B cell (primary cell): Measurements from ENCODE around the gene SFT2D1.

Experiments
- EZH2 ChIP-seq: IDR thresholded peaks from 2 replicates; pipeline ENCODE4 v1.6.1; 2012; ENCODE audit warnings: borderline replicate concordance, low read depth, mild to moderate bottlenecking, moderate library complexity, low read length; ENCODE audit not compliant: insufficient read depth, poor library complexity, severe bottlenecking
- TF ChIP-seq, protein P1 (sequence below): fragments of 200-600 bp; IDR thresholded peaks from one replicate; pipeline ENCODE4 v1.8.0; 2022; ENCODE audit warnings: antibody characterized with exemption, mild to moderate bottlenecking

DNA sequence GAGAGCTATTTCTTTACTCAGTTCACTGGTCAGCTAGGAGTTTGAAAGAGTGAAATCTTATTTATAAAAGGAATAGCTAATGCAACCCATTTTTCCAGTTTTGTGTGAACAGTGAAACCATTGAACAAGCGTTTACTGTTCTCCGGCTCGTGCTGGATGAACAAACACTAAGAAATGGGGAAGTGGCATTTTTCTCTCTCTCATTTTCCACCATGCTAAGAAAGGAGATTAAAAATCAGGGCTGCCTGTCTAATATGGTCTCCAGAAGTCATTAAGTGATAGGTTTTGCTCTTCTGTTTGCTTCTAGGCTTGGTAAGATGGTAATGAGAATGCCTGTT, 774 bp upstream of the SFT2D1 start:
- TF ChIP-seq, protein P1, sequence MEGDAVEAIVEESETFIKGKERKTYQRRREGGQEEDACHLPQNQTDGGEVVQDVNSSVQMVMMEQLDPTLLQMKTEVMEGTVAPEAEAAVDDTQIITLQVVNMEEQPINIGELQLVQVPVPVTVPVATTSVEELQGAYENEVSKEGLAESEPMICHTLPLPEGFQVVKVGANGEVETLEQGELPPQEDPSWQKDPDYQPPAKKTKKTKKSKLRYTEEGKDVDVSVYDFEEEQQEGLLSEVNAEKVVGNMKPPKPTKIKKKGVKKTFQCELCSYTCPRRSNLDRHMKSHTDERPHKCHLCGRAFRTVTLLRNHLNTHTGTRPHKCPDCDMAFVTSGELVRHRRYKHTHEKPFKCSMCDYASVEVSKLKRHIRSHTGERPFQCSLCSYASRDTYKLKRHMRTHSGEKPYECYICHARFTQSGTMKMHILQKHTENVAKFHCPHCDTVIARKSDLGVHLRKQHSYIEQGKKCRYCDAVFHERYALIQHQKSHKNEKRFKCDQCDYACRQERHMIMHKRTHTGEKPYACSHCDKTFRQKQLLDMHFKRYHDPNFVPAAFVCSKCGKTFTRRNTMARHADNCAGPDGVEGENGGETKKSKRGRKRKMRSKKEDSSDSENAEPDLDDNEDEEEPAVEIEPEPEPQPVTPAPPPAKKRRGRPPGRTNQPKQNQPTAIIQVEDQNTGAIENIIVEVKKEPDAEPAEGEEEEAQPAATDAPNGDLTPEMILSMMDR, result no peak
- TF ChIP-seq EZH2, result no peak
